Keratinocyte (primary cell): ENCODE results near the gene PARP9. TPM values are rescaled to one million over a fixed set of nuclear protein-coding genes. Genes with fewer than 3 reads are reported as not detected.
"Not testable (repeated sequence)": the region's sequence is repeated elsewhere in the genome, so short reads cannot be mapped to it uniquely, and the experiment has no call there.

ENCODE experiments used
- DNase-seq: peaks from one replicate; pipeline ENCODE4 v3.0.0-alpha.2; 2011; ENCODE audit warnings: low read depth, missing footprints, low spot score
- FAIRE-seq: peaks from 2 replicates; lab custom pipeline; 2011; peaks lifted over from hg19 to GRCh38; lab: Jason Lieb, UNC
- H2AFZ ChIP-seq: 2 replicates; pipeline ENCODE4 v1.6.0; 2012; ENCODE audit warnings: low read length, control low read depth, inconsistent platforms; ENCODE audit not compliant: control insufficient read depth
- H3K27ac ChIP-seq: 2 replicates; pipeline ENCODE4 v1.5.1; 2011; ENCODE audit warnings: low read length; ENCODE audit not compliant: control insufficient read depth, insufficient read depth
- H3K27me3 ChIP-seq: 3 replicates; pipeline ENCODE4 v1.6.0; 2011; ENCODE audit warnings: low read length; ENCODE audit not compliant: control insufficient read depth, insufficient read depth; ENCODE audit errors: extremely low read depth
- H3K36me3 ChIP-seq, 2 experiments: 2 replicates in 1 of 2; 3 replicates in 1 of 2; pipeline ENCODE4 v1.5.1; 2011; ENCODE audit warnings: low read length in 2 of 2, mild to moderate bottlenecking in 1 of 2; ENCODE audit not compliant: control insufficient read depth in 2 of 2, insufficient read depth in 2 of 2; ENCODE audit errors: extremely low read depth in 1 of 2
- H3K4me1 ChIP-seq: 3 replicates; pipeline ENCODE4 v1.5.1; 2011; ENCODE audit warnings: low read length; ENCODE audit not compliant: control insufficient read depth, insufficient read depth; ENCODE audit errors: extremely low read depth
- H3K4me2 ChIP-seq: 3 replicates; pipeline ENCODE4 v1.6.0; 2011; ENCODE audit warnings: low read depth, low read length; ENCODE audit not compliant: control insufficient read depth, insufficient read depth; ENCODE audit errors: extremely low read depth
- H3K4me3 ChIP-seq, 3 experiments: fragments of 200-600 bp in 1 of 3; sonication (generic) in 1 of 3; 2 replicates in 2 of 3; 3 replicates in 1 of 3; pipeline ENCODE4 v1.5.1; 2011 to 2016; ENCODE audit warnings: low read length in 3 of 3, mild to moderate bottlenecking in 3 of 3, control low read depth in 2 of 3, inconsistent platforms in 1 of 3, low read depth in 1 of 3, mixed read lengths in 1 of 3, mixed run types in 1 of 3, moderate library complexity in 1 of 3; ENCODE audit not compliant: control insufficient read depth in 2 of 3, insufficient read depth in 2 of 3; ENCODE audit errors: extremely low read depth in 1 of 3
- H3K79me2 ChIP-seq: 2 replicates; pipeline ENCODE4 v1.6.0; 2012; ENCODE audit warnings: low read length; ENCODE audit not compliant: control insufficient read depth, insufficient read depth
- H3K9ac ChIP-seq: 3 replicates; pipeline ENCODE4 v1.6.0; 2011; ENCODE audit warnings: low read length; ENCODE audit not compliant: control insufficient read depth, insufficient read depth; ENCODE audit errors: extremely low read depth
- H3K9me1 ChIP-seq: 3 replicates; pipeline ENCODE4 v1.6.0; 2011; ENCODE audit warnings: low read length; ENCODE audit not compliant: control insufficient read depth, insufficient read depth; ENCODE audit errors: extremely low read depth
- H3K9me3 ChIP-seq: 2 replicates; pipeline ENCODE4 v1.5.1; 2012; ENCODE audit warnings: low read depth, low read length; ENCODE audit not compliant: control insufficient read depth
- H4K20me1 ChIP-seq: 3 replicates; pipeline ENCODE4 v1.6.0; 2011; ENCODE audit warnings: low read length; ENCODE audit not compliant: control insufficient read depth, insufficient read depth; ENCODE audit errors: extremely low read depth
- EZH2 ChIP-seq: IDR thresholded peaks from one replicate; pipeline ENCODE4 v1.6.1; 2012; ENCODE audit warnings: inconsistent platforms, mild to moderate bottlenecking, low read length, moderate library complexity
- dilution Hi-C: fragments of 300-500 bp; cut with MboI; formaldehyde crosslinking; loops from one replicate; pipeline ENCODE4 v1.7.0; 2020; ENCODE audit warnings: low sequenced_read_pairs; ENCODE audit not compliant: extremely low pct_ligation_motif_present
- polyA plus RNA-seq, 5 experiments: library from polyadenylated mRNA; depleted of rRNA in 3 of 5; stranded (reverse) in 3 of 5; stranded (forward) in 1 of 5; unstranded in 1 of 5; fragments of >200 nt; gene quantifications; 1 replicate in 1 of 5; 2 replicates in 3 of 5; 3 replicates in 1 of 5; pipeline versions ENCODE4 v1.2.1 to v1.2.3, GENCODE V29; 2011 to 2012; ENCODE audit warnings: missing spikeins in 2 of 5, low read depth in 1 of 5, low replicate concordance in 1 of 5
- TF ChIP-seq, protein P1 (sequence below), 3 experiments: IDR thresholded peaks in 1 of 3; conservative IDR thresholded peaks in 1 of 3; optimal IDR thresholded peaks in 1 of 3; 2 replicates in 2 of 3; 3 replicates in 1 of 3; pipeline versions ENCODE3 to v1.5.1; 2011; ENCODE audit warnings: low read length in 3 of 3, mild to moderate bottlenecking in 3 of 3, moderate library complexity in 2 of 3, control low read depth in 1 of 3, inconsistent platforms in 1 of 3; ENCODE audit not compliant: insufficient read depth in 2 of 3; ENCODE audit errors: extremely low read depth in 1 of 3

PARP9 gene
- polyA plus RNA-seq, 1 donor (not counting 4 experiments of a cell fraction or from before 2014, with no cell fraction given), result 70.1 TPM

DNA sequence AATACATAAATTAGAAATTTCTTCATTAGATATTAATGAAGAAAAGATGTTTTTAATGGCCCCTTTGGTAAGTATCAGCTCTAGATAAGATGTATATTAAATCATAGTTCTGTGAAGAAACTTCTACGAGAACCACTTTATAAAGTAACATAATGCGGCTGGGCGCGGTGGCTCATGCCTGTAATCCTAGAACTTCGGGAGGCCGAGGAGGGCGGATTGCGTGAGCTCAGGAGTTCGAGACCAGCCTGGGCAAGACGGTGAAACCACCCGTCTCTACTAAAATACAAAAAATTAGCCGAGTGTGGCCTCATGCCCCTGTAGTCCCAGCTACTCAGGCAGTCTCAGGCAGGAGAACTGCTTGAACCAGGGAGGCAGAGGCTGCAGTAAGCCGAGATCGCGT, 51.8 kb downstream of the PARP9 start:
- dilution Hi-C loops, result no loop called here
- no peaks in the 10 kb centered on the region for H3K9me3 ChIP-seq
- no peak overlapping the region for H3K27ac ChIP-seq
- H3K4me1 ChIP-seq, result peaks cover 19% of the 10 kb centered on the region
- peaks cover 20% of the 10 kb centered on the region for H4K20me1 ChIP-seq
- H3K27me3 ChIP-seq, result no peaks in the 10 kb centered on the region
- H3K79me2 ChIP-seq, result peaks cover 67% of the 10 kb centered on the region
- no peak overlapping the region for H3K9ac ChIP-seq
- FAIRE-seq, result no peak
- peaks cover 3% of the 10 kb centered on the region for H3K9me1 ChIP-seq
- no peak for DNase-seq
- no peak for TF ChIP-seq EZH2
- TF ChIP-seq, protein P1, sequence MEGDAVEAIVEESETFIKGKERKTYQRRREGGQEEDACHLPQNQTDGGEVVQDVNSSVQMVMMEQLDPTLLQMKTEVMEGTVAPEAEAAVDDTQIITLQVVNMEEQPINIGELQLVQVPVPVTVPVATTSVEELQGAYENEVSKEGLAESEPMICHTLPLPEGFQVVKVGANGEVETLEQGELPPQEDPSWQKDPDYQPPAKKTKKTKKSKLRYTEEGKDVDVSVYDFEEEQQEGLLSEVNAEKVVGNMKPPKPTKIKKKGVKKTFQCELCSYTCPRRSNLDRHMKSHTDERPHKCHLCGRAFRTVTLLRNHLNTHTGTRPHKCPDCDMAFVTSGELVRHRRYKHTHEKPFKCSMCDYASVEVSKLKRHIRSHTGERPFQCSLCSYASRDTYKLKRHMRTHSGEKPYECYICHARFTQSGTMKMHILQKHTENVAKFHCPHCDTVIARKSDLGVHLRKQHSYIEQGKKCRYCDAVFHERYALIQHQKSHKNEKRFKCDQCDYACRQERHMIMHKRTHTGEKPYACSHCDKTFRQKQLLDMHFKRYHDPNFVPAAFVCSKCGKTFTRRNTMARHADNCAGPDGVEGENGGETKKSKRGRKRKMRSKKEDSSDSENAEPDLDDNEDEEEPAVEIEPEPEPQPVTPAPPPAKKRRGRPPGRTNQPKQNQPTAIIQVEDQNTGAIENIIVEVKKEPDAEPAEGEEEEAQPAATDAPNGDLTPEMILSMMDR (optimal IDR thresholded peaks at IDR 0.05 in 1 of 3, IDR thresholded peaks at IDR 0.05 in 1 of 3, conservative IDR thresholded peaks at IDR 0.05 in 1 of 3; ENCODE audit: extremely low read depth in 1 of 3, insufficient read depth in 2 of 3, low read length in 3 of 3), result no peak
- no peak overlapping the region for H3K4me3 ChIP-seq
- H3K4me2 ChIP-seq, result no peak overlapping the region
- H2AFZ ChIP-seq, result no peak overlapping the region
- no peaks in the 10 kb centered on the region for H3K36me3 ChIP-seq

DNA sequence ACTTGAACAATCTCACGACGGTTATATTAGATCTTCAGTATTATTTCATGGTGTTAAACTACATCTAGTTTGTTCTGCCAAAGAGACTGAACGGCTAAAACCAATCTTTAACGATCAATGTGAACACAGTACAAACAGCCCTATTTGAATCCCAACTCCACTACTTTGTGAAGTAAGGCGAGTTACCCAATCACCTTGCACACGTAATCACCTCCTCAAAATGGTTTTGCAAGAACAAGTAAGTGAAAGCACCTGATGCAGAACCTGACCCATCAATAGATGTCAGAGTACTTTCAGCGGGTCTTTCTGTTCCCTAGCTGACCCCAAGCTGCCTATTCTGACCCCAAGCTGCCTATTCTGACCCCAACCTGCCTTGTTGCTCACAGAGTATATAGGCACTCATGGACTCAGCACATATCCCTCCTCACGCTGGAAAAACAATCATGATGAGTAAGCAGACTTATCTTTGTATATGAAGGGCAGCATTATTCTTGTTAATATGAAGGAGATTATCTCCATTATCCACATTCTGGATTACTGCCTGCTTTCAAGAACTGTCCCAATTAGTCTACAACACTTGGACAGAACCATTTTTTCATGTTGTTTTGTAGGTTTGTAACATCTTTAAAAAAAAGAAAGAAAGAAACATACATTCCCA, 53.1 kb downstream of the PARP9 start:
- no peaks in the 10 kb centered on the region for H3K36me3 ChIP-seq
- peaks cover 19% of the 10 kb centered on the region for H3K4me1 ChIP-seq
- peaks cover 3% of the 10 kb centered on the region for H3K9me1 ChIP-seq
- H3K27ac ChIP-seq, result no peak overlapping the region
- H2AFZ ChIP-seq, result no peak overlapping the region
- no peak for DNase-seq
- no peaks in the 10 kb centered on the region for H3K27me3 ChIP-seq
- dilution Hi-C loops, result no loop called here
- no peak for FAIRE-seq
- H3K79me2 ChIP-seq, result peaks cover 80% of the 10 kb centered on the region
- no peak overlapping the region for H3K4me2 ChIP-seq
- H3K9me3 ChIP-seq, result no peaks in the 10 kb centered on the region
- H4K20me1 ChIP-seq, result peaks cover 20% of the 10 kb centered on the region
- H3K9ac ChIP-seq, result no peak overlapping the region
- no peak for TF ChIP-seq EZH2
- TF ChIP-seq, protein P1 (optimal IDR thresholded peaks at IDR 0.05 in 1 of 3, IDR thresholded peaks at IDR 0.05 in 1 of 3, conservative IDR thresholded peaks at IDR 0.05 in 1 of 3; ENCODE audit: extremely low read depth in 1 of 3, insufficient read depth in 2 of 3, low read length in 3 of 3), result no peak
- H3K4me3 ChIP-seq, result no peak overlapping the region

DNA sequence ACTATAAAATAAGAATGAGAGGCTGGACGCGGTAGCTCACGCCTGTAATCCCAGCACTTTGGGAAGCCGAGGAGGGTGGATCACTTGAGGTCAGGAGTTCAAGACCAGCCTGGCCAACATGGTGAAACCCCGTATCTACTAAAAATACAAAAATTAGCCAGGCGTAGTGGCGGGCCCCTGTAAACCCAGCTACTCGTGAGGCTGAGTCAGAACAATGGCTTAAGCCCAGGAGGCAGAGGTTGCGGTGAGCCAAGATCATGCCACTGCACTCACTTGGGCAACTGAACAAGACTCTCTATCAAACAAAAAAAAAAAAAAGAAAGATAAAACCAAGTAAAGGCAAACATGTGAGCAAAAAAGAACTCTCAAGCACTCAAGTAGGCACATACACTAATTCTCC, 55.2 kb downstream of the PARP9 start:
- H3K4me3 ChIP-seq, H3K9me1 ChIP-seq, H3K4me2 ChIP-seq, H3K27ac ChIP-seq, H3K9me3 ChIP-seq, FAIRE-seq, H3K27me3 ChIP-seq, DNase-seq, H3K36me3 ChIP-seq, dilution Hi-C loops, H2AFZ ChIP-seq, H3K9ac ChIP-seq: not testable (repeated sequence)
- H3K4me1 ChIP-seq, result peaks cover 16% of the 10 kb centered on the region
- peaks cover 28% of the 10 kb centered on the region for H4K20me1 ChIP-seq
- H3K79me2 ChIP-seq, result peaks cover 99% of the 10 kb centered on the region
